PC-9 (cell line): ENCODE measurements around the gene DCST2.

Source experiments
- CTCF ChIP-seq: fragments of 200-600 bp; sonication (generic); conservative IDR thresholded peaks from 2 replicates; pipeline ENCODE4 v1.6.1; 2017; ENCODE audit warnings: mixed run types, antibody characterized with exemption, mild to moderate bottlenecking, moderate library complexity
- EZH2 ChIP-seq: fragments of 200-600 bp; sonication (generic); IDR thresholded peaks from 2 replicates; pipeline ENCODE4 v1.8.0; 2017; ENCODE audit warnings: antibody characterized with exemption, low read depth

GRCh38 chr1:155075535-155075934 lies 42.0 kb upstream of the DCST2 start:
- TF ChIP-seq CTCF (no peak), EZH2 (no peak)
